SK-N-MC (cell line): ENCODE data around the gene PLXNC1.

Experiments used
- EZH2 ChIP-seq: fragments of 200-600 bp; sonication (generic); IDR thresholded peaks from one replicate; pipeline ENCODE4 v1.6.1; 2017; ENCODE audit warnings: antibody characterized with exemption
- POLR2AphosphoS5 ChIP-seq: IDR thresholded peaks from 2 replicates; pipeline ENCODE4 v1.6.1; 2012; ENCODE audit warnings: mild to moderate bottlenecking, low read depth, low read length, borderline replicate concordance

- TF ChIP-seq POLR2AphosphoS5 (peak; percentile 84; the same call in 1 of the 2 replicates), EZH2 (no peak)
Measured at GRCh38 chr12:94266796-94267536, 118.6 kb downstream of the PLXNC1 start.
